Activated B cell treated with CpG ODN at 0.5 μM for 24 hours (primary cell): ENCODE data around the gene EVPLL. TPM values are rescaled to one million over a fixed set of nuclear protein-coding genes. Genes with fewer than 3 reads are reported as not detected.

Source experiments
- ATAC-seq: fragments of 200-7000 bp; cut with Tn5 transposase; one replicate; pipeline ENCODE4 v1.10.0; 2021; ENCODE audit warnings: low read depth, mild to moderate bottlenecking, moderate library complexity
- CTCF ChIA-PET: fragments of 350-600 bp; sonication (Branson Sonifier 250); formaldehyde crosslinking; loops from one replicate; lab custom pipeline; 2021; ENCODE audit warnings: antibody characterized with exemption; lab: Charles Lee
- POLR2A ChIA-PET: fragments of 350-600 bp; sonication (Branson Sonifier 250); formaldehyde crosslinking; loops from one replicate; lab custom pipeline; 2021; ENCODE audit warnings: antibody characterized with exemption; lab: Charles Lee
- DNase-seq: peaks from one replicate; pipeline ENCODE4 v3.0.0; 2022
- H3K27ac Mint-ChIP-seq: one replicate; pipeline ENCODE4 v1.8.0; 2020; ENCODE audit warnings: mixed read lengths
- H3K27me3 Mint-ChIP-seq: one replicate; pipeline ENCODE4 v1.8.0; 2021; ENCODE audit warnings: mixed read lengths
- H3K36me3 Mint-ChIP-seq: one replicate; pipeline ENCODE4 v1.8.0; 2021; ENCODE audit warnings: low read depth, mixed read lengths
- H3K4me1 Mint-ChIP-seq: one replicate; pipeline ENCODE4 v1.8.0; 2021; ENCODE audit warnings: mixed read lengths
- H3K4me3 Mint-ChIP-seq: one replicate; pipeline ENCODE4 v1.8.0; 2020; ENCODE audit warnings: mild to moderate bottlenecking, mixed read lengths
- H3K9me3 Mint-ChIP-seq: one replicate; pipeline ENCODE4 v1.8.0; 2020; ENCODE audit warnings: mixed read lengths
- CTCF ChIP-seq: fragments of 200-600 bp; IDR thresholded peaks from one replicate; pipeline ENCODE4 v1.8.0; 2022; ENCODE audit warnings: antibody characterized with exemption, mild to moderate bottlenecking
- intact Hi-C: fragments of 100-400 bp; cut with micrococcal nuclease; formaldehyde crosslinking; loops from one replicate; pipeline ENCODE4 v1.15.1; 2024
- total RNA-seq: library from RNA; stranded (reverse); gene quantifications from 2 replicates; pipeline ENCODE4 v1.2.3, GENCODE V29; 2022

Gene EVPLL
- total RNA-seq, 1 donor from 2014 or later: not detected

- ChIA-PET POLR2A (no interaction called here), CTCF (no interaction called here)
- Mint-ChIP-seq H3K27me3 (no peaks in the 10 kb centered on the region), H3K9me3 (no peaks in the 10 kb centered on the region), H3K4me1 (no peaks in the 10 kb centered on the region), H3K4me3 (no peak overlapping the region), H3K36me3 (peaks cover 50% of the 10 kb centered on the region), H3K27ac (no peak overlapping the region)
- TF ChIP-seq CTCF: no peak
- ATAC-seq (no peak), DNase-seq (no peak)
- intact Hi-C loops: no loop called here
Observed at GRCh38 chr17:18339933-18340332, 37.6 kb upstream of the EVPLL start.

GRCh38 chr17:18344021-18344420, 33.6 kb upstream of the EVPLL start:
- peaks cover 50% of the 10 kb centered on the region for H3K36me3 Mint-ChIP-seq

GRCh38 chr17:18353541-18353940, 24.0 kb upstream of the EVPLL start:
- CTCF ChIA-PET: no interaction called here
- intact Hi-C loops: no loop called here
- Mint-ChIP-seq H3K36me3 (peaks cover 31% of the 10 kb centered on the region), H3K4me1 (no peaks in the 10 kb centered on the region), H3K27ac (no peak overlapping the region), H3K9me3 (no peaks in the 10 kb centered on the region), H3K4me3 (no peak overlapping the region), H3K27me3 (no peaks in the 10 kb centered on the region)
- ATAC-seq: no peak
- DNase-seq: no peak
- no peak for TF ChIP-seq CTCF
- POLR2A ChIA-PET: interaction anchor here (0.6 kb wide), 1 partner anchor 650 kb away, joined by 3 read pairs; no protein-coding TSS in a partner anchor

More at GRCh38 chr17:18344021-18344420, 33.6 kb upstream of the EVPLL start:
- ChIA-PET POLR2A (no interaction called here), CTCF (no interaction called here)
- H3K4me3 Mint-ChIP-seq: no peak overlapping the region
- ATAC-seq: no peak
- no peaks in the 10 kb centered on the region for H3K4me1 Mint-ChIP-seq
- no peak for DNase-seq
- H3K27ac Mint-ChIP-seq: no peak overlapping the region
- no peak for TF ChIP-seq CTCF
- intact Hi-C loops: no loop called here
- H3K27me3 Mint-ChIP-seq: no peaks in the 10 kb centered on the region
- H3K9me3 Mint-ChIP-seq: no peaks in the 10 kb centered on the region

- CTCF ChIA-PET: no interaction called here
- TF ChIP-seq CTCF: no peak
- Mint-ChIP-seq H3K27ac (no peak overlapping the region), H3K27me3 (no peaks in the 10 kb centered on the region), H3K9me3 (no peaks in the 10 kb centered on the region), H3K4me1 (no peaks in the 10 kb centered on the region), H3K36me3 (peaks cover 29% of the 10 kb centered on the region), H3K4me3 (no peak overlapping the region)
- intact Hi-C loops: no loop called here
- DNase-seq (no peak), ATAC-seq (no peak)
- POLR2A ChIA-PET: no interaction called here
Observed at GRCh38 chr17:18356624-18357023, 21.0 kb upstream of the EVPLL start.

- H3K27ac Mint-ChIP-seq: no peak overlapping the region
- H3K4me1 Mint-ChIP-seq: peaks cover 17% of the 10 kb centered on the region
- H3K36me3 Mint-ChIP-seq: peaks cover 6% of the 10 kb centered on the region
- no peaks in the 10 kb centered on the region for H3K27me3 Mint-ChIP-seq
- no peak for TF ChIP-seq CTCF
- DNase-seq (no peak), ATAC-seq (no peak)
- ChIA-PET CTCF (no interaction called here), POLR2A (no interaction called here)
- no peaks in the 10 kb centered on the region for H3K9me3 Mint-ChIP-seq
- intact Hi-C loops: loop anchor here (5.0 kb wide), 1 partner anchor 113 kb away; no protein-coding TSS in a partner anchor
- no peak overlapping the region for H3K4me3 Mint-ChIP-seq
Observed at GRCh38 chr17:18360518-18360917, 17.1 kb upstream of the EVPLL start.
